Measurements from ENCODE around the gene PCYT1A. TPM values are rescaled to one million over a fixed set of nuclear protein-coding genes. Genes with fewer than 3 reads are reported as not detected.
"Not testable (repeated sequence)": the region's sequence is repeated elsewhere in the genome, so short reads cannot be mapped to it uniquely, and the experiment has no call there.

The PCYT1A gene
- total RNA-seq, 2 donors from 2014 or later = 78.1 to 82.0 TPM

DNA sequence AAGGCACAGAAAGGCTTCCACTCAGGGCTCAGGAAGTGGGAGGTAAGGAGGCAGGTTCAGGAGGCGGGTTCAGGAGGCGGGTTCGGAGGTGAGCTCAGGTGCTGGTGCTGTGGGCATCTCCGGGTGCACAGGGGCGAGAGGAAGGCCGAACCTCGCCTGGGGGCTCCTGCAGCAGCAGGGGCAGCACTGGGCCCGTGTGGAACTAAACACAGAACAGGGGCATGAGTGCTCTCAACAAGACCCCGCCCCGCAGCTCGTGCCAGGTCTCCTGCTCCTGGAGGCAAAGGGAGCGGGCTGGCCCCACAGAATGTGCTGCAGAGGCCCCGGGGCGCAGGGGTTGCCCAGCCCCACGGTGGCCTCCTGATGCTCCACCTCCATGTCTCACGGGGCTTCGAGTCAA lies 90.0 kb downstream of the PCYT1A start:
- Mint-ChIP-seq H3K27ac (no peak overlapping the region), H3K4me1 (peaks cover 12% of the 10 kb centered on the region), H3K27me3 (no peaks in the 10 kb centered on the region), H3K36me3 (ENCODE audit: low read depth) (peaks cover under 1% of the 10 kb centered on the region), H3K4me3 (no peak overlapping the region)
- DNase-seq (no peak), ATAC-seq (no peak)
- H3K9me3 ChIP-seq (ENCODE audit: control insufficient read depth, low read length, poor library complexity, severe bottlenecking) = no peaks in the 10 kb centered on the region

DNA sequence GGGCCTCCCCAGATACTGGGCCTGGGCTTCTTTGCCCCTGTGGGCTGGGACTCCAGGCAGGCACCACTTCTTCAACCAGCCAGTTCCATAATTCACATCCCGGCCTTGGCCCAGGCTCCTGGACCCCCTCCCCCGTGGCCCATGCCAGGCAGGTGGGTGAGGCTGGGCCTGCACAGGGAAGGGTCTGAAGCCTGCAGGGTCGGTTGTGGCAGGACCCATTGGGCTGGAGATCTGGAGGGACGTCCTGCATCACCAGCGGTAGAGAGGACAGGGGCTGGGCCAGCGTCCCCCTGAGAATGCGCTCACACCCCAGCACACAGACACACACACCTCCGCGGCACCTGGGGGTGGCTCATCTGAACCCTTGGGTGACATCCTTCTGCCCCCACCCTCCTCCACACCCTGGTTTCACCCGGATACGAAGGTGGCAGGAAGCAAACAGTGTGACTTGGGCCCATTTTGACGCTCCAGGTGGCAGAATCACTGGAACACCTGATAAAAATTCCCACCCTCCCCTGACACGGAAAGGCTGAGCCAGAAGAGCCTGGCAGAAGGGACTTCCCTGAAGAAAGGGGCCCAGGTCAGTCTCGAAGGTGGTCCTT lies 91.8 kb downstream of the PCYT1A start:
- Mint-ChIP-seq H3K27me3 (no peaks in the 10 kb centered on the region), H3K36me3 (ENCODE audit: low read depth) (peaks cover 4% of the 10 kb centered on the region), H3K4me3 (no peak overlapping the region), H3K4me1 (peaks cover 21% of the 10 kb centered on the region), H3K27ac (peak overlapping the region; percentile 9)
- no peaks in the 10 kb centered on the region for H3K9me3 ChIP-seq (ENCODE audit: control insufficient read depth, low read length, poor library complexity, severe bottlenecking)
- no peak for ATAC-seq
- no peak for DNase-seq

DNA sequence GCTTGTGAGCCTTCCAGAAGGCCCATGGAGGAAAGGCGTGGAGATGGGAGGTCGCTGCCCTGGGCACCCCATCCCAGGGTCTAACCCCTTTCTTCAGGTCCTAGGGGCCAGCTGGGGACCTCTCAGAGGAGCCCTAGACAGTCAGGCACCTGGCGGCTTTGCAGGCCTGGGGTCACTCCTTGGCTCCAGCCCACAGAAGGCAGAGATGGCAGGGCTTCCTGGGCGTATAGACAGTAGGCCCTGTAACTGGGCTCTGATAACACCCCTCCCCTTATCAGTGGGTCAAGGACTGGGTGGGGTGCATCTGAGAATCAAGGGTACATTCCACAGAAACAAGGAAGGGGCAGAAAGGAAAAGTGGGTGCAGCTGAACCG lies 93.0 kb downstream of the PCYT1A start:
- DNase-seq (no peak), ATAC-seq (no peak)
- no peaks in the 10 kb centered on the region for H3K27me3 Mint-ChIP-seq
- H3K27ac Mint-ChIP-seq = no peak overlapping the region
- H3K9me3 ChIP-seq (ENCODE audit: control insufficient read depth, low read length, poor library complexity, severe bottlenecking) = no peaks in the 10 kb centered on the region
- peaks cover 23% of the 10 kb centered on the region for H3K4me1 Mint-ChIP-seq
- H3K4me3 Mint-ChIP-seq = no peak overlapping the region
- H3K36me3 Mint-ChIP-seq (ENCODE audit: low read depth) = peaks cover 4% of the 10 kb centered on the region

DNA sequence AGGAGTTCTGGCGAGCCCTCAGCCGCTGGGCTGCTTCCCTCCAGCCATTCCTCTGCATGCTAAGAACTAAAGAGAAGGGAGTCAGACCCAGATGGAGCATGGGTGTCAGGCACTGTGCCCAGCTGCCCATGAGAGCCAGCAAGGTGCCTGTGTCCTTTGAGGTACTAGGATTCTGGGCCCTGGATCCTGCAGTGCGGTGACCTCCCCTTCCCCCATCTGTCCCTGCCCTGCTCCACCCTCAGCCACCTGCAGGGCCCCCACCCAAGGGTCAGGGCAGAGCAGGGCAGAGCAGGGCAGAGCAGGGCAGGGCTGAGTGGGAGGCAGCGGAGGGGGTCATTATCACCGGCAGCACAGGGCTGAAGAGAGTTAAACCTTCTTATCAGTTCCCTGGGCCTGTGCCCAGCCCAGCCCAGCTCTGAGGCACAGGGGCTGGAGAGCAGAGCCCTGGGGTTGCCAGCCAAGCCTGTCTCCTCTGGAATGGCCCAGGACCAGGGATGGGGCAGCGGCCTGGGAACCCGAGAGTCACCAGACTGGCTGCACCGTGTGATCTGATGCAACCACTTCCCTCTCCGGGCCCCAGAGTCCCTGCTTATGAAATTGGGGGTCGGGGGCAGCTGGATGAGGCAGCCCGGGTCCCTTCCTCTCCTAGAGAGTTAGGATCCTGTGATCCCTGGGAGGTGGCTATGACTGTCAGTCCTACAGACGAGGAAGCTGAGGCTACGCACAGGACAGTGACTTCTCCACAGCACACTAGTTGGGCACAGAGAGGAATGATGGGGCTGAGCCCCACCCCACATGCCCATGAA lies 93.6 kb downstream of the PCYT1A start:
- Mint-ChIP-seq H3K27ac (peak overlapping the region; percentile 99), H3K36me3 (ENCODE audit: low read depth) (peaks cover 4% of the 10 kb centered on the region), H3K4me1 (peaks cover 24% of the 10 kb centered on the region), H3K27me3 (no peaks in the 10 kb centered on the region), H3K4me3 (no peak overlapping the region)
- no peak for DNase-seq
- no peaks in the 10 kb centered on the region for H3K9me3 ChIP-seq (ENCODE audit: control insufficient read depth, low read length, poor library complexity, severe bottlenecking)
- ATAC-seq = no peak

DNA sequence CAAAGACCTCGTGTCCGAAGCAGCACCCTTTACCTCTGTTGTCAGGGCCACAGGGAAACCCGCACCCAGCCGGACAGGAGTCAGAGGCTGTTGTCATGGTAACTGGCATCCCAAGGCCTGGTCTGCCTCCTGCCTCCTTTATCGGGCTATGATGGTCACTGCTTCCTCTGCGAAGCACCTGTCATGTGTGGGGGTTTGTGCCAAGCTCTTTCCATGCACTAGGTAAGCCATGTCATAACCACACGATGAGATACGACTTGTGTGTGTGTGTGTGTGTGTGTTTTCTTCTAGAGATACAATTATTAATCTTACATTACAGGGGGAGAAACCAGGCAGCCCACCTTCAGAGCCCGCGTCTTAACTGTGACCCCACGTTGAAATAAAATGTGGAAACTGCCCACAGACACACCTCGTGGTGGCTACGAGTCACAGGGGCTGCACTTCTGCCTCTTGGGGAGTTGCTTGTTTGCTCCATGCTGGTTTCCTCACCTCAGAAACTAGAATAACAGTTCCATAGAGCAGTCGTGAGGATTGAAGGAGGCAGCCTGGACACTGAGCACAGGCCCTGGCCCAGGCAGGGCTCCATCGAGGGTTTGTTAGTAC lies 94.3 kb downstream of the PCYT1A start:
- no peaks in the 10 kb centered on the region for H3K9me3 ChIP-seq (ENCODE audit: control insufficient read depth, low read length, poor library complexity, severe bottlenecking)
- Mint-ChIP-seq H3K27me3 (no peaks in the 10 kb centered on the region), H3K27ac (peak overlapping the region; percentile 99), H3K36me3 (ENCODE audit: low read depth) (peaks cover 4% of the 10 kb centered on the region), H3K4me3 (peak overlapping the region; percentile 90), H3K4me1 (peaks cover 26% of the 10 kb centered on the region)
- no peak for ATAC-seq
- no peak for DNase-seq

DNA sequence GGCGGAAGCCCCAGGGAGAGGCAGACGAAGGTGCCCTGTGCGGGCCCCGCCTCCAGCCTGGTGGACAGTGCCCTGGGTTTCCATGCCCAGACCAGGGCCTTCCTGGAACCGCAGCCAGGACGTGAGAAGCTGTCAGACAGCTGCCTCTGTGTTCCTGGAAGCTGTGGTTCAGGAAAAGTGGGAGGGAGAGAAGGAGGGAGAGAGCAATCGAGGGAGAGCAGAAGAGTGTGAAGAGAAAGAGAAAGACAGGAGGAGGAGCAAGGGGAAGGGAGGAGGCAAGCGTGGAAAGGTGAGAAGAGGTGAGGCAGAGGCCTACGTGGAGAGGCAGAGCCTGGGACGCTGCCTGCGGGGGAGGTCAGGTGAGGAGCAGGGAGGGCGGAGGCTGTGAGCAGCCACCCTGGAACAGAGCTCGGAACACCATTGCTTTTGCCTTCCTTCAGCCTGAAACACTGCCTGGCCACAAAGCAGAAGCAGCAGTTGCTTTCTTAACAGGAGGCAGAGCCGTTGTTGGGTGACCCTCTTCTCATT lies 94.9 kb downstream of the PCYT1A start:
- peak overlapping the region; percentile 90 for H3K4me3 Mint-ChIP-seq

DNA sequence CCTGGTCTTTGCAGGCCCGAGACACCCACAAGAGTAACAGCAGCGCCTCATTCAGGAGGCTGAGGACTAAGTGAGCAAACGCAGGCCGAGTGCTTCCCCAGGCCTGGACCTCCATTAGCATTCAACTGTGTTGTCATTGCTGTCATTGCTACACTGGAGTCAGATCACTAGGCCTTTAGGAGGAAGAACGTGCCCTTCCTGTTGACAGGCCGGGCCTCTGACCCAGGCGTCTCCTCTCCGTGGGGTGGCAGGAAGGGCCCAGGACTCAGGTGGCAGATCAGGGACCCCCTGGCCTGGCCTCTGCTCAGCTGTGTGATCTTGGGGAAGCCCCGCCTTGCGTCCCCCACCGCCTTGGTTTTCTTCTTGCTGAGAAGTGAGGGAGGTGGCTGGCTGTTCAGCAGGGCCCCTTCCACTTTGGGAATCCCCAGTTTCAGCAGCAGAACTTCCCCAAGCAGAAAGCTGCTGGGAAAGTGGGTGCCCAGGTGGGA lies 95.4 kb downstream of the PCYT1A start:
- Mint-ChIP-seq H3K4me3 (peak overlapping the region; percentile 90), H3K36me3 (ENCODE audit: low read depth) (peaks cover 4% of the 10 kb centered on the region), H3K27me3 (no peaks in the 10 kb centered on the region), H3K27ac (peak overlapping the region; percentile 99), H3K4me1 (peaks cover 26% of the 10 kb centered on the region)
- ATAC-seq (peak; percentile 82), DNase-seq (peak; percentile 49 to 67 (median 52))
- H3K9me3 ChIP-seq (ENCODE audit: control insufficient read depth, low read length, poor library complexity, severe bottlenecking) = no peaks in the 10 kb centered on the region

More for the DNA sequence above, 94.9 kb downstream of the PCYT1A start:
- Mint-ChIP-seq H3K27ac (peak overlapping the region; percentile 99), H3K27me3 (no peaks in the 10 kb centered on the region), H3K4me1 (peaks cover 26% of the 10 kb centered on the region), H3K36me3 (ENCODE audit: low read depth) (peaks cover 4% of the 10 kb centered on the region)
- DNase-seq (no peak), ATAC-seq (peak; percentile 33)
- H3K9me3 ChIP-seq (ENCODE audit: control insufficient read depth, low read length, poor library complexity, severe bottlenecking) = no peaks in the 10 kb centered on the region

DNA sequence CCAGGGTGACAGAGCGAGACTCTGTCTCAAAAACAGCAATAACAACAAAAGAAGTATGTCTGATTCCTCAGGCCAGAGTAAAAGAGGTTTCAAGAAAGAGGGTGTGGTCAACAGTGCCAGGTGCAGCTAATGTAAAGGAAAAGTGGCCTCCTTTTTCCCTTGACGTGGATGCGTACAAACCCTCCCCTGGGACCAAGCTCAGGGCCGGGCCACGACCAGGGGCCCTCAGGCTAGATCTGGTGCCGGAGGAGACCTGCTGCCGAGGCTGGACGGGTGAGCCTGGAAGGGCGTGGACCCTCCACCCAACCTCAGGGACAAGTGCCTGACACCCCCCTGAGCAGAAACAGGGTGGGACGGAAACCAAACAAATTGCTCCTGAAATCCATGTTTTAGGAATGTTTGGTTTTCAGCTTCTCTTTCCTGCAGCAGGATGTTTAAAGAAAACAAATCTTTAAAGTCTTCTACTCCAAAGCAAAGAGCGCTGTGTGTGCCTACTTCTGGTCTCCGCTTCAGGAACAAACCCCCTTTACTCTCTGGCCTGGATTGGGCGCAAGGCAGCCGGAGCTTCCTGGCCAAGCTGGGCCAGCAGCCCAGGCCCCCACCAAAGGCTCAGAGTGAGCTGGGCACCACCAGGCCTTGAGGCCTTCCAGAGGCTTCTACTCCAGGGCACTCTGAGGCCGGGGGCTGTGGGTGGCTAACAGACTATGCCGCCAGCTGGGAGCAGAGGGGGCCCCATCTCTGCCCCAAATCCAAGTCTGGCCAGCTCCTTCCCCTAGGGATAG lies 97.8 kb downstream of the PCYT1A start:
- Mint-ChIP-seq H3K27me3 (no peaks in the 10 kb centered on the region), H3K27ac (peak overlapping the region; percentile 16), H3K4me3 (no peak overlapping the region), H3K36me3 (ENCODE audit: low read depth) (peaks cover 4% of the 10 kb centered on the region), H3K4me1 (peaks cover 26% of the 10 kb centered on the region)
- no peak for ATAC-seq
- DNase-seq = no peak
- H3K9me3 ChIP-seq (ENCODE audit: control insufficient read depth, low read length, poor library complexity, severe bottlenecking) = no peaks in the 10 kb centered on the region

DNA sequence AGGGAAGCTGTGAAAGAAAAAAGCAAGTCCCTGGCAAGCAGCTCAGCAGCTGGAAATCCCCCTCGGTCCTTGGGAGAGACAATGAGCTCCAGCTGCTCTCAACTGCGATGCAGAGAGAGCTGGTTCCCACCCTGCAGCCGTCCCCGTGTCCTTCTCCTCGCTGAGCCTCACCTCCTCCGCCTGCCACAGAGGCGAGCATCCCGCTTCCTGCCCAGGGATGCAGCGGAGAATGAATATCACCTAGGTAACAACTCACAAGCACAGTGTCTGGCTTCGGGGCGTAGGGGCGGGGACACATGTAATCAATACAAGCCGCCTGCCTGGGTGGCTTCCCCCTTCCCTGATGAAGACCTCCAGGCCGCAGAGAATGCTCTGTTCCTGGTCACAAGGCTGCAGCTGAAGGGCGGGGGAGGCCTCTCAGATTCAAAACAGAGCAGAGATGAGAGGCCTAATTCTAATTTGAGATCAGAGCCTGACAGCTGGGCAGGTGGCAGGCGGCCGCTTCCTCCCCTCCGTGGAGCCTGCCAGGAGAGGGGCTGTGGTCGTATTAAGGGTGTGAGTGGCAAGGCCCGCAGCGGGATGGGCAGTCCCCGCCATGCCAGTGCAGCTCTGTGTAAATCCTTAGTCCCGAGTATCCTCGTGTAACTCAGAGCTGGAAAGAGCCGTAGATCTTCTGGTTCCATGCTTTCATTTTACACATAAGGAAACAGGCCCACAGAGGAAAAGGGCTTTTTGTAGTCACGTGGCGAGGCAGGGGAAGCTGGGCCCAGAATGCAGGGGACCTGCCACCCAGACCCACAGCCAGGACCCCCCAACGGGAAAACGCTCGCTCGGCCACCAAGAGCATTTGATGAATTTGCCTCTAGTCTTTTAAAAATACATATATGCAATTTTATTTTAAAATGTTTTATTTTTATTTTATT lies 100.6 kb downstream of the PCYT1A start:
- Mint-ChIP-seq H3K27me3 (no peaks in the 10 kb centered on the region), H3K4me1 (peaks cover 26% of the 10 kb centered on the region), H3K36me3 (ENCODE audit: low read depth) (no peaks in the 10 kb centered on the region), H3K27ac (peak overlapping the region; percentile 90), H3K4me3 (peak overlapping the region; percentile 56)
- ATAC-seq = peak; percentile 36
- H3K9me3 ChIP-seq (ENCODE audit: control insufficient read depth, low read length, poor library complexity, severe bottlenecking) = no peaks in the 10 kb centered on the region
- DNase-seq = peak in 1 of 3 donors; percentile 31

DNA sequence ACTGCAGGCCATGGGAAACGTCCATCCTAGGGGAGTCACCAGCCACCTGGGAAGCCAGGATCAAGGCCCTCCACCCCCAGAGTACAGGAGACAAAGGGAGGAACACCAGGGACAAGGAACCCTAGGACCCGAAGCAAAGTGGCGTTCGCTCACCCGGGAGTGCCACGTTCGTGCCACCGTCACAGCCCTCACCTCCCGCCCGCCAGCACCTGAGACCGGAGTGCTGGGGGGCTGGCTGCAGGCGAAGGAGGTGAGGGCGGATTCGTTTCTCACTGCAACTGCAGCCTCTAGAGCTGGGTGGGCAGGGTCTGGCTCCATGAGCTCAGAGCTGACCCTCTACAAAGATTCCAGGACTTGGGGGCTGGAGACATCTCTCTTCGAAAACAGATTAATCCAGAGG lies 102.6 kb downstream of the PCYT1A start:
- Mint-ChIP-seq H3K36me3 (ENCODE audit: low read depth) (no peaks in the 10 kb centered on the region), H3K4me1 (peaks cover 28% of the 10 kb centered on the region)
- no peak for ATAC-seq

DNA sequence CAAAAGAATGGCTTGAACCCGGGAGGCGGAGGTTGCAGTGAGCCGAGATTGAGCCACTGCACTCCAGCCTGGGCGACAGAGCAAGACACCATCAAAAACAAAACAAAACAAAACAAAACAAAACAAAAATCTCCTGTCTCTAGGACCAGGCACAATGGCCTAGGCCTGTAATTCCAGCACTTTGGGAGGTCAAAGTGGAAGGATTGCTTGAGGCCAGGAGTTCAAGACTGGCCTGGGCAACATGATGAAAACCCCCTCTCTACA lies 103.4 kb downstream of the PCYT1A start:
- Mint-ChIP-seq H3K27ac (peak overlapping the region; percentile 96), H3K4me1 (peaks cover 36% of the 10 kb centered on the region)
- not testable (repeated sequence) for DNase-seq; ATAC-seq; H3K9me3 ChIP-seq (ENCODE audit: control insufficient read depth, low read length, poor library complexity, severe bottlenecking); H3K4me3 Mint-ChIP-seq; H3K36me3 Mint-ChIP-seq (ENCODE audit: low read depth); H3K27me3 Mint-ChIP-seq

More for the DNA sequence above, 102.6 kb downstream of the PCYT1A start:
- Mint-ChIP-seq H3K4me3 (no peak overlapping the region), H3K27me3 (no peaks in the 10 kb centered on the region), H3K27ac (no peak overlapping the region)
- no peak for DNase-seq
- no peaks in the 10 kb centered on the region for H3K9me3 ChIP-seq (ENCODE audit: control insufficient read depth, low read length, poor library complexity, severe bottlenecking)

DNA sequence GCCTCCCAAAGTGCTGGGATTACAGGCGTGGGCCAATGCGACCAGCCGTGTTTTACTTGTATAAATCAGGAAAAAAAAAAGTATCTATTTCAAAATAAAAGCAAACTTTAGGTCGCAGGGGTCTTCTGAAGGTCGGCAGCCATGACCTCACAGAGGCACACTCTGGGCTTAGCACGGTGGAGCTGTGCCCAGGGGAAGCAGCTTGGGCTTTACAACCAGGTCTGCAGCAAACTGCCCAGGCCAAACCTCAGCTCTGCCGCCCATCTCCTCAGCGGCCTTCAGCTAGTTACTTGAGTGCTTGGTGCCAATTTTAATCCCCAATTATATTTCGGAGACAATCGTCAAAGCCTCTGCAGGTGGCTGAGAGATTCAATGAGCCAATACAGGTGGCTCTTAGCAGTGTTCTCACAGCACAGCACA lies 106.4 kb downstream of the PCYT1A start:
- Mint-ChIP-seq H3K4me1 (peaks cover 39% of the 10 kb centered on the region), H3K27ac (peak overlapping the region; percentile 96), H3K36me3 (ENCODE audit: low read depth) (no peaks in the 10 kb centered on the region), H3K27me3 (no peaks in the 10 kb centered on the region), H3K4me3 (peak overlapping the region; percentile 82)
- ATAC-seq = no peak
- DNase-seq = no peak
- H3K9me3 ChIP-seq (ENCODE audit: control insufficient read depth, low read length, poor library complexity, severe bottlenecking) = no peaks in the 10 kb centered on the region

All from T-helper 17 cell (primary cell).